Bronchial epithelial cell (primary cell): ENCODE results near the gene SLC25A21. TPM values are rescaled to one million over a fixed set of nuclear protein-coding genes. Genes with fewer than 3 reads are reported as not detected.
A peak's percentile ranks its signal among the peaks of the same experiment; 100 is the strongest.
"Not testable (repeated sequence)": the region's sequence is repeated elsewhere in the genome, so short reads cannot be mapped to it uniquely, and the experiment has no call there.

Experiments used
- DNase-seq: peaks from one replicate; pipeline ENCODE4 v3.0.0-alpha.2; 2010; ENCODE audit warnings: low read depth
- FAIRE-seq: peaks from 2 replicates; lab custom pipeline; 2011; peaks lifted over from hg19 to GRCh38; lab: Jason Lieb, UNC
- H3K27me3 ChIP-seq: 2 replicates; pipeline ENCODE4 v1.5.1; 2011; ENCODE audit warnings: low read length; ENCODE audit not compliant: control insufficient read depth, insufficient read depth
- H3K36me3 ChIP-seq: 2 replicates; pipeline ENCODE4 v1.5.1; 2011; ENCODE audit warnings: low read length; ENCODE audit not compliant: control insufficient read depth, insufficient read depth
- H3K4me3 ChIP-seq: 2 replicates; pipeline ENCODE4 v1.5.1; 2011; ENCODE audit warnings: mild to moderate bottlenecking, low read depth, low read length, control low read depth
- CTCF ChIP-seq: IDR thresholded peaks from 2 replicates; pipeline ENCODE4 v1.5.1; 2011; ENCODE audit warnings: mild to moderate bottlenecking, moderate library complexity, low read length, control low read depth, inconsistent platforms; ENCODE audit not compliant: insufficient read depth, severe bottlenecking
- total RNA-seq: library from RNA; depleted of rRNA; stranded (reverse); fragments of >200 nt; gene quantifications from 2 replicates; pipeline ENCODE4 v1.2.1, GENCODE V29; 2014

Gene SLC25A21
- total RNA-seq, 1 donor from 2014 or later = 0.53 TPM

- DNase-seq (peak; percentile 77), FAIRE-seq (no peak)
- H3K27me3 ChIP-seq = no peaks in the 10 kb centered on the region
- peak within 1 kb of the TSS; percentile 55 for H3K4me3 ChIP-seq
- no peaks in the 10 kb centered on the region for H3K36me3 ChIP-seq
- TF ChIP-seq CTCF = peak; percentile 26
Measured at GRCh38 chr14:37197421-37198272, 25.2 kb upstream of the SLC25A21 start, which contains the start of gene MIPOL1. TSS of gene MIPOL1 (plus strand) at chr14:37197937. CDS start at chr14:37247889, 49,952 bp downstream.

- H3K36me3 ChIP-seq = no peaks in the 10 kb centered on the region
- H3K4me3 ChIP-seq = peak overlapping the region; percentile 55
- no peak for TF ChIP-seq CTCF
- FAIRE-seq (no peak), DNase-seq (peak; percentile 19)
- H3K27me3 ChIP-seq = no peaks in the 10 kb centered on the region
Measured at GRCh38 chr14:37196604-37197420, 24.4 kb upstream of the SLC25A21 start.

GRCh38 chr14:37195327-37195726, 22.9 kb upstream of the SLC25A21 start:
- TF ChIP-seq CTCF = no peak
- DNase-seq (peak; percentile 92), FAIRE-seq (no peak)
- Histone ChIP-seq H3K36me3 (no peaks in the 10 kb centered on the region), H3K4me3 (no peak overlapping the region), H3K27me3 (no peaks in the 10 kb centered on the region)

GRCh38 chr14:37194698-37195097, 22.3 kb upstream of the SLC25A21 start:
- peak; percentile 18 for DNase-seq
- Histone ChIP-seq H3K36me3 (no peaks in the 10 kb centered on the region), H3K4me3 (no peak overlapping the region), H3K27me3 (no peaks in the 10 kb centered on the region)
- no peak for FAIRE-seq
- no peak for TF ChIP-seq CTCF

- DNase-seq, H3K27me3 ChIP-seq, H3K36me3 ChIP-seq, FAIRE-seq, H3K4me3 ChIP-seq: not testable (repeated sequence)
Measured at GRCh38 chr14:37189733-37190132, 17.3 kb upstream of the SLC25A21 start.

- H3K36me3 ChIP-seq, DNase-seq, H3K27me3 ChIP-seq, H3K4me3 ChIP-seq, FAIRE-seq: not testable (repeated sequence)
Measured at GRCh38 chr14:37187840-37188577, 15.6 kb upstream of the SLC25A21 start.
